HG03565 (cell line): ENCODE measurements around the gene KIFC1.
A peak's percentile ranks its signal among the peaks of the same experiment; 100 is the strongest.
"Not testable (repeated sequence)": the region's sequence is repeated elsewhere in the genome, so short reads cannot be mapped to it uniquely, and the experiment has no call there.

Experiments
- ATAC-seq: cut with Tn5 transposase; IDR thresholded peaks from one replicate; pipeline ENCODE4 v1.9.1; 2021; ENCODE audit warnings: mild to moderate bottlenecking, moderate library complexity; ENCODE audit not compliant: unreplicated experiment

Gene KIFC1, protein sequence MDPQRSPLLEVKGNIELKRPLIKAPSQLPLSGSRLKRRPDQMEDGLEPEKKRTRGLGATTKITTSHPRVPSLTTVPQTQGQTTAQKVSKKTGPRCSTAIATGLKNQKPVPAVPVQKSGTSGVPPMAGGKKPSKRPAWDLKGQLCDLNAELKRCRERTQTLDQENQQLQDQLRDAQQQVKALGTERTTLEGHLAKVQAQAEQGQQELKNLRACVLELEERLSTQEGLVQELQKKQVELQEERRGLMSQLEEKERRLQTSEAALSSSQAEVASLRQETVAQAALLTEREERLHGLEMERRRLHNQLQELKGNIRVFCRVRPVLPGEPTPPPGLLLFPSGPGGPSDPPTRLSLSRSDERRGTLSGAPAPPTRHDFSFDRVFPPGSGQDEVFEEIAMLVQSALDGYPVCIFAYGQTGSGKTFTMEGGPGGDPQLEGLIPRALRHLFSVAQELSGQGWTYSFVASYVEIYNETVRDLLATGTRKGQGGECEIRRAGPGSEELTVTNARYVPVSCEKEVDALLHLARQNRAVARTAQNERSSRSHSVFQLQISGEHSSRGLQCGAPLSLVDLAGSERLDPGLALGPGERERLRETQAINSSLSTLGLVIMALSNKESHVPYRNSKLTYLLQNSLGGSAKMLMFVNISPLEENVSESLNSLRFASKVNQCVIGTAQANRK

DNA sequence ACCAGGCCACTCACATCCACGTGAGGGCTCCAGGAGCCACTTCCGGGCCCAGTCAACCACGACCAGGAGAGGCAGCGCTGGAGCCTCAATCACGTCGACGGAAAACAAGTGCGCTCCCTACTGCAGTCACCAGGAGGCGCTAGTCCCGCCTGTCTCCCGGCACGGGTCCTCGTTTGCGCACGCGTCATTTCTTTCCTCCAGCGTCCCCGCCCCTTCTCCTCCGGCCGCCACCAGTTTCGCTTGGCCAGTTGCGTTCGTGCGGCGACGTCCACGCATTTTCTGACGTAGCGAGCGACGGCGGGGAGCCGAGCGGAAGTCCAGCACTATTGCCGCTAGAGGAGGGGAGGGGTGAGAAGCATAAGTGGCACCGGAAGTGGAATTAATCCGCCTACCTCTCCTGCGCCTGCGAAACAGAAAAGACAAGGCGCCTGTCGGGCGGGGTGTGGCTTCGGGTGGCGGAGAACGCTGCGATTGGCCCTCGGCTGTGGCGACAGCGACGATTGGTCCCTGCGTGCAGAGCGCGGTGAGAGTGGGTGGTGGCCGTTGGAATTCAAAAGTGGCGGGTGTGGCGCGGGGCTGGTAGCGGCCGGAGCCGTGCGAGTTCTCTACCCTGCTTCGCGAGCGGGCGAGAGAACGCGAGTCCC, at the start of gene KIFC1:
TSS of gene KIFC1 (plus strand) at position 546 of the 644 bp plus-strand sequence. CDS start 163 bp downstream, outside the sequence.
- ATAC-seq, result peak; percentile 79

- not testable (repeated sequence) for ATAC-seq
Observed at GRCh38 chr6:33343606-33343952, 48.0 kb upstream of the KIFC1 start.

DNA sequence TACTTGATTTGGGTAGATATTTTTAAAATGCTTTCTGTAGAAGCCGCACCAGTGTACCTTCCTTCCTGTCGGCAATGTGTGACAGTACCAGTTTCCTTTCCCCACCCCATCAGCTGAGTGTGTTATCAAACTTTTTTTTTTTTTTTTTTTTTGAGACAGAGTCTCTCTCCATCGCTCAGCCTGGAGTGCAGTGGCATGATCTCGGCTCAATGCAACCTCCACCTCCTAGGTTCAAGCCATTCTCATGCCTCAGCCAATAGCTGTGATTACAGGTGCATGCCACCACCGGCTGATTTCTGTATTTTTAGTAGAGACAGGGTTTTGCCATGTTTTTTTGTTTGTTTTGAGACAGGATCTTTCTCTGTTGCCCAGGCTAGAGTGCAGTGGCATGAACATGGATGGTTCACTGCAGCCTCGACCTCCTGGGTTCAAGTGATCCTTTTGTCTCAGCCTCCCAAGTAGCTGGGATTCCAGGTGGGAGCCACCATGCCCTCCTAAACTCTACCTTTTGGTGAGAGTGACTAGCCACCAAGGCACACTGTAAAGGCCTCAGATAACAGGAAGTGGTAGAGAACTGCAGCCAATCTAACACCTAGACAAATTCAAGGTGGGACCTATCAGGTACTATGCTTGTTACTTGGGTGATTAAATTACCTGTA, 47.5 kb upstream of the KIFC1 start:
- no peak for ATAC-seq

- ATAC-seq, result no peak
Observed at GRCh38 chr6:33344701-33345697, 46.6 kb upstream of the KIFC1 start.

DNA sequence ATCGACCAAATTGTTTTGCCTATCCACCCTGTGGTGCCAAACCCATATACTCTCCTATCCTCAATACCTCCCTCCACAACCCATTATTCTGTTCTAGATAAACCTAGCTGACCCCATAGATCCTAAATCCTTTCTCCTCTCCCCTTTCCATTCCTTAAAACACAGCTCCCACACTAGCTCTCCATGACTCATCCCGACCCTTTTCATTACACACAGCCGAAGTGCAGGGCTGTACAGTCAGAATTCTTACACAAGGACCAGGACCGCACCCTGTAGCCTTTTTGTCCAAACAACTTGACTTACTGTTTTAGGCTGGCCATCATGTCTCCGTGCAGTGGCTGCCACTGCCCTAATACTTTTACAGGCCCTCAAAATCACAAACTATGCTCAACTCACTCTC, 44.7 kb upstream of the KIFC1 start:
- ATAC-seq, result not testable (repeated sequence)

- ATAC-seq, result no peak
Observed at GRCh38 chr6:33347816-33348215, 43.8 kb upstream of the KIFC1 start.

DNA sequence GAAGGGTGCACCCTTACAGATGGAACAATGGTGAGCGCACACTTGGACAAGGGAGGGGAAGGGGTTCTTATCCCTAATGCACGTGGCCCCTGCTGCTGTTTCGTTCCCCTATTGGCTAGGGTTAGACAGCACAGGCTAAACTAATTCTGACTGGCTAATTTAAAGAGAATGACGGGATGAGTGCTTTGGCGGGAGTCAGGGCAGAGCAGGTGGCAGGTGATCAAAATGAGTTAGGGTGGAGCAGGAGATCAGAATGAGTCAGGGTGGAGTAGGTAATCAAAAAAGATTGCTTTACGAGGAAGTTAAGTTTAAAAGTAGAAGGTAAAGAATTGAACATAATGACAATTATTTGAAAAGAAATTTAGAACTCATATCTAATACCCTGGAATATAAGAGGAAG, 35.8 kb upstream of the KIFC1 start:
- not testable (repeated sequence) for ATAC-seq

- ATAC-seq, result no peak
Observed at GRCh38 chr6:33356295-33356694, 35.3 kb upstream of the KIFC1 start.

- ATAC-seq, result not testable (repeated sequence)
Observed at GRCh38 chr6:33357160-33357871, 34.3 kb upstream of the KIFC1 start.

DNA sequence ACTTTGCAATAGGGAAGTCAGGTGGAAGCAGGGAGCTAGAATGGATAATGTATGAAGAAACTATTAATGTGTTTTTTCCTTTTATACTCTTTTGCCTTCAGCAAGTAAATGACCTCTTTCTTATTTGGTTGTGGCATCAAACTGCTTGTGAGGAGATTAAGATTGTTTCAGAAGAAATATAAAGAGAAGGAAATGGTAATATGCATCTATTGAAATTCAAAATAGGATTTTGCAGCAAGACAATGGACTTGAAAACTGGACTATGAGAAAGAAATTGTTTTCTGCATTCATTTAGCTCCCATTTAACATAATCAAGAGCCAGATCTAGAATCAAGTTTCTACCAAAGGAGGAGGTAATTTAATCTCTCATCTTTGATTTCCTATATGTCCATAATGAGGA, 32.3 kb upstream of the KIFC1 start:
- no peak for ATAC-seq

- not testable (repeated sequence) for ATAC-seq
Observed at GRCh38 chr6:33363486-33363885, 28.1 kb upstream of the KIFC1 start.

DNA sequence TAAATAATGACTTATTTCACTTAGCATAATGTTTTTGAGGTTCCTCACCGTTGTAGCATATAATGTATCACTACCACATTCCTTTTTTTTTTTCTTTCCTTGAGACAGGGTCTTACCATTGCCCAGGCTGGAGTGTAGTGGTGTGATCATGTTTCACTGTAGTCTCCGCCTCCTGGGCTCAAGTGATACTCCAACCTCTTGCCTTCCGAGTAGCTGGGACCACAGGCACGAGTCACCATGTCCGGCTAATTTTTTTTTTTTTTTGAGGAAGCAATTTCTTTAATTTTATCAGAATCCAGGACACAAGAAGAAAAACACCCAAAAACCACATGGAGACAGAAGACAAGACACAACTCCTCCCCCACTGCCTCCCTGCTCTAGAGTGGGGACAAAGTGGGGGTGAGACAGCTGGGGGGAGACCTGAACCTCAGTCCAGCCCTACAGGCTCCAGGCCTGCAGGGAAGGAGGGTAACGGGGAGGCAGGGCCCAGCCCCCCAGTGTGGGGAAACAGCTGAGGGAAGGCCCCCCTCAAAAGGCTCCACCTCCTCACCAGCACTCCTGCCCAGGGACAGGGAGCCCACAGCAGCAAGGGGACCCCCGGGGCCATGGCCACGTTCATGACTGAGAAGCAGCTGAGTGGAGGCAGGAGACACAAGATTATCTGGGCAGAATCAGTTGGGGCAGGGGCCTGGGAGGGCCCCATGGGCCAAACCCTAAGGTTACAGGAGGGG, 27.0 kb upstream of the KIFC1 start:
- not testable (repeated sequence) for ATAC-seq

DNA sequence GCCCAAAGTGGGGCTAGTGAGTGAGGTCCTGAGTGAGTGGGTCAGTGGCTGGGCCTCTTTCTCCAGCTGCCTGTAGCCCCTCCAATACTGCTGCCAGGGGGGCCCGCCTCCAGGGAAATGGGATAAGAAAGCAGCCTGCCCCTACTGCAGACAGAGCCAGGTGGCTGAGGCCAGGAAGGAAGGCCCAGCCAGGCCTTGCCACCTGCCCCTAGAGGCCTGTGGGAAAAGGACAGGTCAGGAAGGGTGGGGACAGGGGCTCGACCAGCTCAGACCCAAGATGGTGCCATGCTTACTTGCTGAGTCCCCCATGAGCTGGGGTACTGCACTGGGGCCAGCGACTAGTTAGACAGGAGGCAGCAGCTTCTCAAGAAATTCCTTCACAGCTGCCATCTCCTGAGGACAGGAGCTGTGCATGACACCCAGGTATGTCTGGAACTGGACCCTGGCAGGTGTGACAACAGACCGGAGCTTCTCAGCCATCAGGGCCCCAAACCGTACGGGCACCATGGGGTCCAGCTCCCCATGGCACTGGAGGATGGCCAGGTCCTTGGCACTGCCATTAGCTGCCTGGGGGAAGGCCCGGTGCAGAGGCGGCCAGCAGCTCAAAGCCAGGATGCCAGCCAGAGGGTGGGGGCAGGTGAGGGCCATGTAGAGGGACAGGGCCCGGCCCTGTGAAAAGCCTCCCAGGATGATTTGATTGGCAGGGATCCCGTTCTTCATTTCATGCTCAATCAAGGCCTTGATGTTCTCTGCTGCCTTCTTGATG, 26.2 kb upstream of the KIFC1 start:
- ATAC-seq, result not testable (repeated sequence)

- ATAC-seq, result no peak
Observed at GRCh38 chr6:33367009-33367714, 24.5 kb upstream of the KIFC1 start.

DNA sequence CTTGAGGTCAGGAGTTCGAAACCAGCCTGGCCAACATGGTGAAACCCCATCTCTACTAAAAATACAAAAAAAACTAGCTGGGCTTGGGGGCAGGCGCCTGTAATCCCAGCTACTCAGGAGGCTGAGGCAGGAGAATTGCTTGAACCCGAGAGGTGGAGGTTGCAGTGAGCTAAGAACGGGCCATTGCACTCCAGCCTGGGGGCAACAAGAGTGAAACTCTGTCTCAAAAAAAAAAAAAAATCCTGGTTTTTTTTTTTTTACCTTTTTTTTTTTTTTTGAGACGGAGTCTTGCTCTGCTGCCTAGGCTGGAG, 24.0 kb upstream of the KIFC1 start:
- not testable (repeated sequence) for ATAC-seq

GRCh38 chr6:33371901-33372300, 19.7 kb upstream of the KIFC1 start:
- not testable (repeated sequence) for ATAC-seq

DNA sequence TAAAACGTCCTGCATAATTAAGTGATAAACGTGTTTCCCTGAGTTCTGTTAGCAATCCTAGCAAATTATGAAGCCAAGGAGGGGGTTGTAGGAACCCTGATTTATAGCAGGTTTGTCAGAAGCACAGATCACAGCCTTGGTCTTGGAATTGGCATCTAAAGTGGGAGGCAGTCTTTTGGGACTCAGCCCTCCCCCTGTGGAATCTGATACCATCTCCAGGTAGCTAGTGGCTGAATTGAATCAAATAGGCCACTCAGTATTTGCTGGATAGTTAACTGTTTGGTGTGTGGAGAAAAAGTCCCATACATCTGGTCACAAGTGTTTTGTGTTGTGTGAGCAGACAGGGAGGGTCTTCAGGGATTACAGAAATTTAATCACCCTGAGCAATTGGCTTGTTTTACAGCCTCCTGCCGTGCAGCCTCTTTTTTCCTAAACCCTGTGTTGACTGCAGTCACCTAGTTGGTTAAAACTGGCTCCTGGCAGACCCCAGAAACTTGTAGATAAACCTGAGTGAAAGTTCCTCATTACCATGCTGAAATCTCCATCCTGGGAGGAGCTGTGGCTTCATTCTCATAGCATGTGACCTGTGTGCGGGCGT, 19.0 kb upstream of the KIFC1 start:
- no peak for ATAC-seq
